Measurements from ENCODE around the gene DUSP23. TPM values are rescaled to one million over a fixed set of nuclear protein-coding genes. Genes with fewer than 3 reads are reported as not detected.

DUSP23 gene
- total RNA-seq, 1 donor from 2014 or later: 47.5 TPM

DNA sequence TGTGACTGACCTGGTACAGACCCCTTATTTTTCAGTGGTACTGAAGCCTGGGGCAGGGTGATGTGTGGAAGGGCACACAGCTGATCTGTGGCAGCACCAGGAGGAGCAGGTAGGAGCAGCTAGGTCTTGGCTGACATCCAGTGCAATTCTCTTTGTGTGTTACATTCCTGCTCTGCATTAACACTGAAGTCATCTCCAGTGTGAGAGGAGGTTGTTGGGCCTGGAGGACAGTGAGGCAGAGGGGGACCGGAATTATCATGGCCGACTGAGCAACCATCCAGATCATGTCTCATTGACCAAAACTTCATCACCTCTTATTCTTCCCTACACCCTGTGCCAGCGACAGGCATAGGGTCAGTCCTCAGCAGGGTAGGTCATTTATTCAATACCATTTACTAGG lies 47.4 kb downstream of the DUSP23 start:
- no peak for DNase-seq (ENCODE audit: low spot score)

DNA sequence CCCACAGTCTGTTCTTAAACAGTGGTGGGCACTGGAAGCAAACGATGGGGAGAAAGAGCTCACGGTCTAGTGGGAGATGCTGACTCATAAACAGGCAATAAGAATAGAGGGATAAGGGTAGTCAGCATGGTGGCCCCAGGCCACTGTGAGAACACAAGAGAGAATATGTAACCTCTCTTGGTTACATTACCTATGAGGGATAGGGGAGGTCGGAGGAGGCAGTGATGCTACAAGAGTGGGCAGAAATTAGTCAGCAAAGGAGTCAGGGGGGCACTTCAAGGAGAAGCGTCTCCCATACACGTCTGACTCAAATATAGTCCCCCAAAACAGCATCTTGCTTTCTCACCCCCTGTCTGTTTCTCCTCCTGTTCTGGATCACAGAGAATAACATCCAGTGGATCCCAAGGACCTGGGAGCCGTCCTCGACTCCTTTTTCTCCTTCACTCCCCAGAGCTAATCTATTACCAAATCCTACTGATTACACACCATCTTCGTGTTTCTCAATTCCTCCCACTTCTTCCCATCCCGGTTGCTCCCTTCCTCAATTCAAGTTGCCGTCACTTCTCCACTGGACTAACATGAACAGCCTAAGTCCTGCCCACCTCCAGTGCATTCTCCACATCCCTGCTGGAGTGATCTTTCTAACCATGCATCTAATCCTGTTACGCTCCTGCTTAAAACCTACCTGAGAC lies 48.0 kb downstream of the DUSP23 start:
- DNase-seq (ENCODE audit: low spot score): no peak

DNA sequence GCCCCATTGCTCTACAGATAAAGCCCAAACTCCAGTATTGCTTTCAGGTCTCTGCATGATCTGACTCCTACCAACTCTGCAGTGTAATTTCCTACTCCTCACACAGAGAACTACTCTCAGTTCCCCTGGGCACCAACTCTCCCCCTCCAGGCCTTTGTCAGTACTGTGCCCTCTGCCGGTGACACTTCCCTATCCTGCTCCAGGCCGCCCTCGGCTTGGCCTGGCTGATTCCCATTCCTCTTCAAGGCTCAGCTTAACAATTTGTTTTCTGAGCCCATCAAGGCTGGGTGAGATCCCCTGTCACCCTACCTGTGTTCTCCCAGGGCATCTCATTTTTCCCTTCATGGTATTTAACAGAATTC lies 48.5 kb downstream of the DUSP23 start:
- no peak for DNase-seq (ENCODE audit: low spot score)

DNA sequence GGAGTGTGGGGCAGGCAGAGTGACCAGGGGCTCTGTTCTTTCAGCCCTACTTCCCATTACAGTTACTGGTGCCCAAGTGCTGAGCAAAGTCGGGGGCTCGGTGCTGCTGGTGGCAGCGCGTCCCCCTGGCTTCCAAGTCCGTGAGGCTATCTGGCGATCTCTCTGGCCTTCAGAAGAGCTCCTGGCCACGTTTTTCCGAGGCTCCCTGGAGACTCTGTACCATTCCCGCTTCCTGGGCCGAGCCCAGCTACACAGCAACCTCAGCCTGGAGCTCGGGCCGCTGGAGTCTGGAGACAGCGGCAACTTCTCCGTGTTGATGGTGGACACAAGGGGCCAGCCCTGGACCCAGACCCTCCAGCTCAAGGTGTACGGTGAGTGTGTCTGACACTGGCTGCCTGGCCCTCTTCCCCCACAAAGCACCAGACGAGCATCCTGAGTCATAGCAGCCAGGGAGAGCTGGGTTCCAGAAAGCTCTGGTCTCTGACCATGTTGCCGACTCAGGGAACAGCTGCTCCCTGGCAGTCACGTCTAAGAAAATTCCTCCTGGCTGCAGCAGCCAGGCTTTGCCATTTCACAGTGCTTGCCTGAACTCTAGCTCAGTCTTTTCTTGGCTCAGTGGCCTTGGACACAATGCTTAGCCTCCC lies 49.2 kb downstream of the DUSP23 start:
- no peak for DNase-seq (ENCODE audit: low spot score)

DNA sequence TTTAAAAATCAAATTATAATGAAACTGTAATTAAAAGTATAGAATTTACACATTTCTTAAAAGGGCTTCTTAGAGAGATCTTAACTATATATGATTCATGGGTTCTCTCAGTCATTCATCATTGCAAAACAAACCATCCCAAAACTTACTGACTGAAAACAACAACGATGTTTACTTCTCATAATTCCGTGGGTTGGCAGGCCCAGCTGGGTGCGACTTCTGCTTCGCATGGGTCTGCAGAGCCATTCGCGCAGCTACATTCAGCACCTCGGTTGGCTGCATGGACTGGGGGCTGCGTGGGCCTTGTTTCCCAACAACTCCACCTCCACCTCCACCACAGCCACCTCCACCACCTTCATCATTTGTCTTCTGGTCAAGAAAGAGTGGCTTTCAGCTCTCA lies 50.0 kb downstream of the DUSP23 start:
- no peak for DNase-seq (ENCODE audit: low spot score)

DNA sequence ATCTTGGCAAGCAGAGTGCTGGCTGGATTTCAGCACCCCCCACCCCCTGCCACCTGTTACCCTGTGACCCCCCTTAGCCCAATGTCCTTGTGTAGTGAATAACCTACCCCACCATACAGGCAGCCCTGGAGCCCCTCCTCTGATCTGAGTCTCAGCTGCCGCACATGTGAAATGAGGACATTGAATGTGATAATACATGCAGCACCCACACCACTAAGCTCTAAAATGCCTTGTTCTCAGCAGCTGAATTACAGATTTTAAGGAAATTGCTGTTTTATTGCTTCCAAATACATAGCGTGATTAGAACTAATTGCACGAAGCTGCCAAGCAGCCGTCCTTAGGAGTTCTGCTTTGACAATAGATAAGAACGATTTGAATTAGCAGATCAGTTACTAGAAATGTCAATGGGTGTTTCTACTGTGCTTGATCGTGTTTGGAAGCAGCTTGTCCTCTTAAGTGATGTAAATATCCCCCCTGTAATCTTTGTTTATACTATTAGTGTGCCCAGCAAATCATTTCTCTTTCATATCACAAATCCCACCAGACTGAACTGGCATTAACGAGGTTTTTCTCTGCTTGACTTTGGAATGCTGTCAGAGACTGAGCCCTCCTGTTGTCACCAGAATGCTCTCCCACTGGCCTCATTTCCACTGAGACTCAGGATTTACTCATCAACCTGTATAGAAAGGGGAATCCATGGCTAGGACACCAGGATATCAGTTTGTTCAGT lies 50.8 kb downstream of the DUSP23 start:
- DNase-seq (ENCODE audit: low spot score): no peak

Other genes with a start within 250 kb of the DUSP23 start
- gene OR10J5, start 245.0 kb upstream of the DUSP23 start, total RNA-seq: not detected
- gene APCS, start 193.1 kb upstream of the DUSP23 start, total RNA-seq: not detected
- 1.1 TPM for gene CRP, start 66.4 kb upstream of the DUSP23 start, total RNA-seq
- gene FCRL6, start 21.4 kb downstream of the DUSP23 start, total RNA-seq: 0.49 TPM
- 3.6 TPM for gene SLAMF8, start 45.9 kb downstream of the DUSP23 start, total RNA-seq
- gene VSIG8, start 81.7 kb downstream of the DUSP23 start, total RNA-seq: not detected
- 1.6 TPM for gene CFAP45, start 119.2 kb downstream of the DUSP23 start, total RNA-seq
- 322 TPM for gene TAGLN2, start 144.5 kb downstream of the DUSP23 start, total RNA-seq
- gene IGSF9, start 164.7 kb downstream of the DUSP23 start, total RNA-seq: 13.8 TPM
- gene SLAMF9, start 173.3 kb downstream of the DUSP23 start, total RNA-seq: not detected